Gastroesophageal sphincter (tissue), 4 donors: ENCODE measurements around the gene ERC1. TPM values are rescaled to one million over a fixed set of nuclear protein-coding genes. Genes with fewer than 3 reads are reported as not detected.

Source experiments
- ATAC-seq: fragments of 150-250 bp; one replicate; pipeline ENCODE4 v1.9.1; 2016; ENCODE audit warnings: mild to moderate bottlenecking, moderate library complexity
- H3K27ac ChIP-seq, 4 donors: fragments of 200-600 bp; sonication (generic) in 3 of 4; 1 replicate in 3 of 4; 2 replicates in 1 of 4; pipeline ENCODE4 v1.5.1; 2016 to 2019
- H3K27me3 ChIP-seq: fragments of 200-600 bp; sonication (generic); one replicate; pipeline ENCODE4 v1.5.1; 2019
- H3K36me3 ChIP-seq, 2 donors: fragments of 200-600 bp; sonication (generic); one replicate each; pipeline ENCODE4 v1.5.1; 2019; ENCODE audit warnings: control low read depth in 1 of 2
- H3K4me1 ChIP-seq, 3 donors: fragments of 200-600 bp; sonication (generic); 1 replicate in 2 of 3; 2 replicates in 1 of 3; pipeline ENCODE4 v1.5.1; 2016 to 2019; ENCODE audit warnings: control low read depth in 2 of 3
- H3K4me3 ChIP-seq, 2 donors: fragments of 200-600 bp; sonication (generic); one replicate each; pipeline ENCODE4 v1.5.1; 2019; ENCODE audit warnings: mild to moderate bottlenecking in 1 of 2, moderate library complexity in 1 of 2
- H3K9me3 ChIP-seq, 3 donors: fragments of 200-600 bp; sonication (generic); one replicate each; pipeline ENCODE4 v1.5.1; 2017 to 2019; ENCODE audit warnings: control low read depth in 2 of 3
- EP300 ChIP-seq: sonication (generic); formaldehyde crosslinking; IDR thresholded peaks from one replicate; pipeline ENCODE4 v1.6.1; 2017; ENCODE audit warnings: antibody characterized with exemption, mild to moderate bottlenecking
- POLR2A ChIP-seq, 2 donors: fragments of 450-650 bp; IDR thresholded peaks; one replicate each; pipeline ENCODE4 v1.6.1; 2017; ENCODE audit warnings: antibody characterized with exemption in 2 of 2, mild to moderate bottlenecking in 2 of 2, moderate library complexity in 1 of 2
- POLR2AphosphoS5 ChIP-seq: sonication (generic); formaldehyde crosslinking; IDR thresholded peaks from one replicate; pipeline ENCODE4 v1.6.1; 2017; ENCODE audit warnings: antibody characterized with exemption
- WGBS, 2 donors: methylation state at CpG; one replicate each; pipeline ENCODE4 v1.1.5; 2018; ENCODE audit warnings: low coverage in 1 of 2; 5-methylcytosine and 5-hydroxymethylcytosine counted together
- total RNA-seq, 4 donors: library from RNA; depleted of rRNA; stranded (reverse); fragments of >200 nt; gene quantifications; one replicate each; pipeline ENCODE4 v1.1.0, GENCODE V29; 2016
- TF ChIP-seq, protein P1 (sequence below), 4 experiments: fragments of 200-600 bp in 2 of 4; fragments of 450-650 bp in 2 of 4; sonication (generic) in 1 of 4; IDR thresholded peaks; one replicate each; pipeline ENCODE4 v1.5.1; 2017 to 2019; ENCODE audit warnings: antibody characterized with exemption in 4 of 4, mild to moderate bottlenecking in 2 of 4, moderate library complexity in 2 of 4

ERC1 gene
- total RNA-seq, 4 donors from 2014 or later, result 38.3 to 80.2 (median 58.4) TPM

DNA sequence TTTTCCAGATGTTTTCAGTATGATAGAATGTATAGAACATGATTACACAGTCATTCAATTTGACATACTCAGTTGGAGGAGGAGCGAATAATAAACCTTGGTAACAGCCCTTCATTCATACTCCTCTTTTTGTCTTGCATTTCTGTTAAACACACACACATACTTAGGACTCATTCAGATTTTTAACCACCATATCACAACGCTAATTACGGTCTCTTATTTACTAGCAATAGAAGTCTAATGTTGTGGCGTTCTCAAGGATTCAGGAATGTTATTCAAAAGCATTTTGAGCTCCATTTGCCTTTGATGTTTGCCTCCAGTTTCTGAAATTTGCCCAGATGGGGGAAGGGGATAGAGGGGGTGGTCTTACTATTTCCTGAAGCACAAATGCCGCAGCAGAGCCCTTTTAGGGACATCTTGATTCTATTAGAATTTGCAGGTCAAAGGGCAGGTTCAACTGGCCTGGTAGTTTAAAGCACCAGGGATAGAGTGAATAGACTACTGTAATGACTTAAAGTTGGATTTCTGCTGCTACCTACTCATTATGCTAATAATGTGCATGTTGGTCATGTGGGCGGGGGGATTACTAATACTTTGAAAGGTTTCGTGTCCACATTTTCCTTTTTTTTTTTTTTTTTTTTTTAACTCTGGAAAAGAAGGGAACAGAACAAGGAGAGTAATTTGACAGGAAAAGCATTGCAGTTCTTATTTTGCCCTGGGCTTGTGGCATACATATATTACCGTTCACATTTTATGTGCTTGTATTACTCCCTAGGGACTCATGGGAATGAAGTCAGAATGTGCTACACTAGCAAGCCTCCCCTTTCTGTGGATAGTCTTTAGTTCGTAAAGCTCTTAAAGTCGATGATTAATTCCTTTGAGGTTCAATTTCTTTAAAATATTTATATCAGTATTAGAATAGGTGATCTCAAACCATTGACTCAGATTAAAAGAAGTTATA is 376.6 kb downstream of the ERC1 start:
- no peak for TF ChIP-seq EP300
- no peak for TF ChIP-seq POLR2AphosphoS5
- TF ChIP-seq, protein P1, sequence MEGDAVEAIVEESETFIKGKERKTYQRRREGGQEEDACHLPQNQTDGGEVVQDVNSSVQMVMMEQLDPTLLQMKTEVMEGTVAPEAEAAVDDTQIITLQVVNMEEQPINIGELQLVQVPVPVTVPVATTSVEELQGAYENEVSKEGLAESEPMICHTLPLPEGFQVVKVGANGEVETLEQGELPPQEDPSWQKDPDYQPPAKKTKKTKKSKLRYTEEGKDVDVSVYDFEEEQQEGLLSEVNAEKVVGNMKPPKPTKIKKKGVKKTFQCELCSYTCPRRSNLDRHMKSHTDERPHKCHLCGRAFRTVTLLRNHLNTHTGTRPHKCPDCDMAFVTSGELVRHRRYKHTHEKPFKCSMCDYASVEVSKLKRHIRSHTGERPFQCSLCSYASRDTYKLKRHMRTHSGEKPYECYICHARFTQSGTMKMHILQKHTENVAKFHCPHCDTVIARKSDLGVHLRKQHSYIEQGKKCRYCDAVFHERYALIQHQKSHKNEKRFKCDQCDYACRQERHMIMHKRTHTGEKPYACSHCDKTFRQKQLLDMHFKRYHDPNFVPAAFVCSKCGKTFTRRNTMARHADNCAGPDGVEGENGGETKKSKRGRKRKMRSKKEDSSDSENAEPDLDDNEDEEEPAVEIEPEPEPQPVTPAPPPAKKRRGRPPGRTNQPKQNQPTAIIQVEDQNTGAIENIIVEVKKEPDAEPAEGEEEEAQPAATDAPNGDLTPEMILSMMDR (IDR thresholded peaks at IDR 0.05), result no peak
- TF ChIP-seq POLR2A (IDR thresholded peaks at IDR 0.05), result no peak
- Histone ChIP-seq H3K9me3 (no peaks in the 10 kb centered on the region), H3K36me3 (peaks cover 0 to 10% of the 10 kb centered on the region in 2 donors), H3K4me1 (no peaks in the 10 kb centered on the region), H3K27me3 (no peaks in the 10 kb centered on the region), H3K4me3 (no peak overlapping the region), H3K27ac (no peak overlapping the region)
- ATAC-seq, result no peak
- WGBS, 2 donors, result 88 to 92% methylated on average over 7 to 10 of the region's 10 CpGs

- Histone ChIP-seq H3K4me1 (no peaks in the 10 kb centered on the region), H3K27ac (no peak overlapping the region), H3K9me3 (no peaks in the 10 kb centered on the region), H3K36me3 (peaks cover 0 to 22% of the 10 kb centered on the region in 2 donors), H3K4me3 (no peak overlapping the region), H3K27me3 (no peaks in the 10 kb centered on the region)
- ATAC-seq, result no peak
- TF ChIP-seq EP300 (no peak), POLR2A (IDR thresholded peaks at IDR 0.05) (no peak), POLR2AphosphoS5 (no peak)
- TF ChIP-seq, protein P1 (IDR thresholded peaks at IDR 0.05), result no peak
- 80 to 87% methylated on average over 4 to 5 of the region's 5 CpGs for WGBS, 2 donors
These were observed 378.4 kb downstream of the ERC1 start for GRCh38 chr12:1369460-1369859.

DNA sequence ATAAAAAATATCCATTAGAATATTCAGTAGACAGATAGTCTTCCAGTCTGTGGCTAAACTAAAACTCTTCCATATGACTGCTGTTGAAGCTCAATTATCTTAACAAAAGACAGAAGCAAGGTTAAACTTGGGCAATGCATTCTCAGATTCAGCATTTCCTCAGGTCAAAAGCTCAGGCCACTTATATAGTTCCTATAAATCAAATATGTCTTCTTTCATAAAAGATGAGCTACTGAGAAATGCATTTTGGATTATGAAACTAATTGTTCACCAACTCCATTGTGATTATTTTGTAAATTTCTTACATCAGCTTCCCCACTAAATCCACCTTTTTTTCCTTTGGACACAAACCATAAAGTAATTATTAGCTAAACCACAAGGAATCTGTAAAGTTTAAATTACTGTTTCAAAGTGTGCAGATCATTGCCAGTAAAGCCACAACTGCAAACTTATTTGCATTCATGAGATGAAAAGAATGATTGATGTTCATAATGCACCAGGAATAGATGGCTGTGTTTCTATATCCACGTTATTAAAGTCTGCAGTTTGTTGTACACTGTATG is 379.0 kb downstream of the ERC1 start:
- no peak for ATAC-seq
- no peaks in the 10 kb centered on the region for H3K4me1 ChIP-seq
- H3K27me3 ChIP-seq, result no peaks in the 10 kb centered on the region
- H3K4me3 ChIP-seq, result no peak overlapping the region
- 56 to 82% methylated on average over 1 of the region's 1 CpG for WGBS, 2 donors
- peaks cover 0 to 24% of the 10 kb centered on the region in 2 donors for H3K36me3 ChIP-seq
- TF ChIP-seq, protein P1 (IDR thresholded peaks at IDR 0.05), result no peak
- H3K27ac ChIP-seq, result no peak overlapping the region
- H3K9me3 ChIP-seq, result no peaks in the 10 kb centered on the region

DNA sequence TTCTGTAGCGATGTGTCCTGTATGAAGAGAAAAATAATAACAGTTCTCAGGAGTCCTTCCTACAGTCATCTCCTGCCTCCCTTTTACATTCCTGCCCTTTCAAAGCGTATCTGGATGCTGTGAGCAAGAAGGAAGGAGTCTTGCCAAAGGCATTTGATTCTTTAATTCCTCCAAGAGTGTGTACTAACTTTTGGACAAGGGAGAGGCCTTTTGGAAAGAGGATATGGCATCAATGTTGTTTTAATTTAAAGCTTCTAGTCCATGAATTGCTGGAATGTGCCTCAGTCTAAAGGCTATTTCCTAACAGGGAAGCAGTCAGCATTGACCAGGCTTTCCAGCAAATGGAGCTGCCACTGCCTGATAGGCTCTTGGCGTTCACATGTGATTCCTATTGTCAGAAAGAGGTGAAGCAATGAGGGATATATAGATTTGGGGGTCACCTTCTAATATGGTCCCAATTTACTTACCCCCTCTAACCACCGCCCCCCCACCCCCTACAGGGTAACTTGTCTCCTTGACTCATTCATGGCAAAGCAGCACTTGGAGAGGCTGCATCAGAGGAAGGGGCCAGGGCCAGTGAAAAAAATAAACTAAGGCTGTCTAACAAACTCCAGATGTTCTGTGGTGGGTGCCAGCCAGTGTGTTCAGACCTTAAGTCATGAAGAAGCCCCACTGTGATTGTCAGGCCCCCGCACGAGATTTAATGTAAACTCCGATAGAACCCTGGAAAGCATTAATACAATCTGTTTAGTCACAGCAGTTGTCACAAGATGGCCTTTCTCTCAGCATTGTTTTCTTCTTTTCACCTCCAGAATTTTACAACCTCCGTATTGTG is 383.1 kb downstream of the ERC1 start:
- no peak overlapping the region for H3K4me3 ChIP-seq
- H3K36me3 ChIP-seq, result peaks cover 0 to 47% of the 10 kb centered on the region in 2 donors
- no peaks in the 10 kb centered on the region for H3K4me1 ChIP-seq
- peak overlapping the region in 1 of 4 donors; percentile 26 for H3K27ac ChIP-seq
- no peak for ATAC-seq
- no peaks in the 10 kb centered on the region for H3K27me3 ChIP-seq
- TF ChIP-seq POLR2AphosphoS5 (no peak), POLR2A (IDR thresholded peaks at IDR 0.05) (no peak), EP300 (no peak)
- TF ChIP-seq, protein P1 (IDR thresholded peaks at IDR 0.05), result no peak
- 48 to 70% methylated on average over 7 of the region's 8 CpGs for WGBS, 2 donors
- no peaks in the 10 kb centered on the region for H3K9me3 ChIP-seq
